ENCODE results near the gene TC2N. TPM values are rescaled to one million over a fixed set of nuclear protein-coding genes. Genes with fewer than 3 reads are reported as not detected.

Gene TC2N
- polyA plus RNA-seq, 1 donor from 2014 or later, result 2.1 TPM

GRCh38 chr14:91873471-91874415 is 6.4 kb upstream of the TC2N start:
- Histone ChIP-seq H3K36me3 (ENCODE audit: insufficient read depth, low read length) (no peaks in the 10 kb centered on the region), H4K20me1 (ENCODE audit: insufficient read depth) (no peaks in the 10 kb centered on the region), H3F3A (ENCODE audit: insufficient read depth, low read length, poor library complexity, severe bottlenecking) (no peaks in the 10 kb centered on the region), H3K9ac (ENCODE audit: low read length) (no peak overlapping the region), H3K9me2 (ENCODE audit: insufficient read depth, low read length) (no peaks in the 10 kb centered on the region), H3K79me2 (replicated peaks; ENCODE audit: insufficient read depth, low read length) (no peaks in the 10 kb centered on the region), H2AFZ (ENCODE audit: low read depth, low read length) (no peak overlapping the region), H3K27ac (ENCODE audit: low read length) (no peak overlapping the region), H3K27me3 (ENCODE audit: insufficient read depth, low read depth, low read length) (no peaks in the 10 kb centered on the region), H3K4me2 (ENCODE audit: low read length) (no peak overlapping the region), H3K9me3 (ENCODE audit: low read length) (no peaks in the 10 kb centered on the region), H3K4me3 (ENCODE audit: low read length) (no peak overlapping the region)
- TF ChIP-seq TAF1 (IDR thresholded peaks at IDR 0.05; ENCODE audit: low read depth) (no peak), CTCF (IDR thresholded peaks at IDR 0.05; ENCODE audit: poor library complexity, severe bottlenecking) (no peak), RAD21 (conservative IDR thresholded peaks at IDR 0.05) (no peak), MXI1 (conservative IDR thresholded peaks at IDR 0.05; ENCODE audit: poor library complexity, severe bottlenecking) (no peak), SMC3 (conservative IDR thresholded peaks at IDR 0.05; ENCODE audit: poor library complexity) (no peak), EZH2 (IDR thresholded peaks at IDR 0.05; ENCODE audit: borderline replicate concordance, insufficient read depth, low read length, poor library complexity, severe bottlenecking) (no peak), EP300 (conservative IDR thresholded peaks at IDR 0.05; ENCODE audit: poor library complexity, severe bottlenecking) (no peak), REST (IDR thresholded peaks at IDR 0.05; ENCODE audit: borderline replicate concordance) (no peak), POLR2AphosphoS5 (IDR thresholded peaks at IDR 0.05) (no peak)

- TF ChIP-seq SMC3 (conservative IDR thresholded peaks at IDR 0.05; ENCODE audit: poor library complexity) (no peak), CTCF (IDR thresholded peaks at IDR 0.05; ENCODE audit: poor library complexity, severe bottlenecking) (no peak), RAD21 (conservative IDR thresholded peaks at IDR 0.05) (no peak), EP300 (conservative IDR thresholded peaks at IDR 0.05; ENCODE audit: poor library complexity, severe bottlenecking) (no peak), REST (IDR thresholded peaks at IDR 0.05; ENCODE audit: borderline replicate concordance) (no peak), EZH2 (IDR thresholded peaks at IDR 0.05; ENCODE audit: borderline replicate concordance, insufficient read depth, low read length, poor library complexity, severe bottlenecking) (no peak), POLR2AphosphoS5 (IDR thresholded peaks at IDR 0.05) (no peak), TAF1 (IDR thresholded peaks at IDR 0.05; ENCODE audit: low read depth) (no peak), MXI1 (conservative IDR thresholded peaks at IDR 0.05; ENCODE audit: poor library complexity, severe bottlenecking) (no peak)
Observed at GRCh38 chr14:91872517-91873470, 5.5 kb upstream of the TC2N start.

More at GRCh38 chr14:91872517-91873470, 5.5 kb upstream of the TC2N start:
- H3K9me3 ChIP-seq (ENCODE audit: low read length), result no peaks in the 10 kb centered on the region
- no peak overlapping the region for H2AFZ ChIP-seq (ENCODE audit: low read depth, low read length)
- H3K9ac ChIP-seq (ENCODE audit: low read length), result no peak overlapping the region
- H3K9me2 ChIP-seq (ENCODE audit: insufficient read depth, low read length), result no peaks in the 10 kb centered on the region
- no peak overlapping the region for H3K4me2 ChIP-seq (ENCODE audit: low read length)
- no peaks in the 10 kb centered on the region for H3K79me2 ChIP-seq (replicated peaks; ENCODE audit: insufficient read depth, low read length)
- no peak overlapping the region for H3K27ac ChIP-seq (ENCODE audit: low read length)
- H4K20me1 ChIP-seq (ENCODE audit: insufficient read depth), result no peaks in the 10 kb centered on the region
- H3K36me3 ChIP-seq (ENCODE audit: insufficient read depth, low read length), result no peaks in the 10 kb centered on the region
- no peak overlapping the region for H3K4me3 ChIP-seq (ENCODE audit: low read length)
- H3K27me3 ChIP-seq (ENCODE audit: insufficient read depth, low read depth, low read length), result no peaks in the 10 kb centered on the region
- H3F3A ChIP-seq (ENCODE audit: insufficient read depth, low read length, poor library complexity, severe bottlenecking), result no peaks in the 10 kb centered on the region

All from neural cell (in vitro differentiated cells).